ENCODE data around the gene QSOX1.

The QSOX1 gene

DNA sequence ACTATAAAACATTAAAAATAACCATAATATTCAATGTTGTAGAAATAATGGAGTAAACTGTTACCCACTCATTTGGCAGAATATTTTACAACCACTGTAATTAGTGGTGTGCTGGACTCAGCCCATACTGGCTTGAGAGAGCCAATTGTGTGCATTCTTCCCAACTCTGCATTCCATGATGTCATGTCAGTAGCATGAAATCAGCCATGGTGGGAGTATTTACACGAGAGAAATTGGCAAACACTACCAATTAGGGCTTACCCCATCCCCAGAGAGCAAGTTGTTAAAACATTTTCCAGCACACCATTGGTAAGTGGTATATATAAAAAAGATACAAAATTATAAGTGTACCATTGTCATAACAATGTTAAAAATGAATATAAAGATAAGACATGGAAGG is 19.1 kb upstream of the QSOX1 start:
- H3K4me3 ChIP-seq (replicated peaks; ENCODE audit: low read depth, low read length), result no peak overlapping the region
- TF ChIP-seq, protein P1, sequence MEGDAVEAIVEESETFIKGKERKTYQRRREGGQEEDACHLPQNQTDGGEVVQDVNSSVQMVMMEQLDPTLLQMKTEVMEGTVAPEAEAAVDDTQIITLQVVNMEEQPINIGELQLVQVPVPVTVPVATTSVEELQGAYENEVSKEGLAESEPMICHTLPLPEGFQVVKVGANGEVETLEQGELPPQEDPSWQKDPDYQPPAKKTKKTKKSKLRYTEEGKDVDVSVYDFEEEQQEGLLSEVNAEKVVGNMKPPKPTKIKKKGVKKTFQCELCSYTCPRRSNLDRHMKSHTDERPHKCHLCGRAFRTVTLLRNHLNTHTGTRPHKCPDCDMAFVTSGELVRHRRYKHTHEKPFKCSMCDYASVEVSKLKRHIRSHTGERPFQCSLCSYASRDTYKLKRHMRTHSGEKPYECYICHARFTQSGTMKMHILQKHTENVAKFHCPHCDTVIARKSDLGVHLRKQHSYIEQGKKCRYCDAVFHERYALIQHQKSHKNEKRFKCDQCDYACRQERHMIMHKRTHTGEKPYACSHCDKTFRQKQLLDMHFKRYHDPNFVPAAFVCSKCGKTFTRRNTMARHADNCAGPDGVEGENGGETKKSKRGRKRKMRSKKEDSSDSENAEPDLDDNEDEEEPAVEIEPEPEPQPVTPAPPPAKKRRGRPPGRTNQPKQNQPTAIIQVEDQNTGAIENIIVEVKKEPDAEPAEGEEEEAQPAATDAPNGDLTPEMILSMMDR (IDR thresholded peaks at IDR 0.05; ENCODE audit: low read depth, low read length, missing control alignments), result no peak
- no peak for DNase-seq (ENCODE audit: extremely low read depth, low read depth)

DNA sequence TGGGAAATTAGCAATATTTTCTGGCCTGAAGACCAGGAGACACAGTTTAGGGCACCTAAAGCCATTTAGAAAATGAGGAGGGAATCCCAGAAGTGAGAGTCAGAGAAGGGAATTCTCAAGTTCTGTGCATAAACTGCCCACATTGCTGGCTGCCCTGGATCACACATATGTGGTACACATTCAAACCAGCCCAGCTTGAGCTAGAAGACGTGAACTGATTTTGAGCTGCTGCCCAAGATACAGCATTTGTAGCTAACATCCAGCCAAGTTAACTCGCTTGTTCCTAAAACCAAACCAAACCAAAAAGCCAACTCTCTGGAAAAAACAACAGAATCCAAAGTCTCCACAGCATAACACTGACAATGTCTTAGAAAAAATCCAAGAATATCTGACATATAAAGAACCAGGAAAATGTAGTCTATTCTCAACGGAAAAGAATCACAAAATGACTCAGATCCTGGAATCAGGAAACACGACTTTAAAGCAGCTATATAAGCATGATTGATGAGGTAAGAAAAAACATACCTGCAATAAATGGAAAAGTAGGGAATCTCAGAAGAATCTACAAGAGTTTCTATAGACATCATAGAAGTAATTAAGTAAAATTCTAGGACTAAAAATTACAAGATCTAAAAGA is 18.2 kb upstream of the QSOX1 start:
- no peak overlapping the region for H3K4me3 ChIP-seq (replicated peaks; ENCODE audit: low read depth, low read length)
- TF ChIP-seq, protein P1 (IDR thresholded peaks at IDR 0.05; ENCODE audit: low read depth, low read length, missing control alignments), result no peak
- no peak for DNase-seq (ENCODE audit: extremely low read depth, low read depth)

DNA sequence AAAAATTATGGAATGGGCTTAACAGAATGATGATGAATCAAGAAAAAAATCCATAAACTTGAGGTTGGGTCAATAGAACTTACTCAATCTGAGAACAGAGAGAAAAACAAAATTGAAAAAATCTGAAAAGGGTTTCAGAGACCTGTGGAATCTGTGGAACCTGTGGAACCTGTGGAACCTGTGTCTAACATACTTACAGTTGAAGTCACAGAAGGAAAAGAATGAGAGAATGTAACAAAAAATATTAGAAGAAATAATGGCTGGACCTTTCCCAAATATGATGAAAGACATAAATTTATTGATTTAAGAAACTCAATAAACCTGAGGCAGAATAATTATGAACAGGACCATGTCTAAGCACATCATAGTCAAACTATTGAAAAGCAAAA is 17.7 kb upstream of the QSOX1 start:
- no peak for DNase-seq (ENCODE audit: extremely low read depth, low read depth)
- TF ChIP-seq, protein P1 (IDR thresholded peaks at IDR 0.05; ENCODE audit: low read depth, low read length, missing control alignments), result no peak

DNA sequence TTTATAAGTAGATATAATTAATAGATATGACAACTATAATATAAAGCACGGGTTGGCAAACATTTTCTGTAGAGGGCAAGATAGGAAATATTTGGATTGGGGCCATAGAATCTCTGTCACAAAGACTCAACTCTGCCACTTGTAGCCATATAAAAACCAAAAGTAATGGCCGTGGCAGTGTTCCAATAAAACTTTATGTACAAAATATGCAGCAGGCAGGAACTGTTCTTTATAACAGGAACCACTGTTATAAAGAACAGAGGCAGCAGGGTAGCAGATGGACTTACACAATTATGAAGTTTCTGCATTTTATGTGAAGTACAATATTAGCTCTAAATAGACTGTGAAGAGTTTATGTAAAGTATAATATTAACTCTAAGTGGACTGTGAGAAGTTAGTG is 16.9 kb upstream of the QSOX1 start:
- no peak for DNase-seq (ENCODE audit: extremely low read depth, low read depth)

More for the DNA sequence above, 17.7 kb upstream of the QSOX1 start:
- H3K4me3 ChIP-seq (replicated peaks; ENCODE audit: low read depth, low read length), result no peak overlapping the region

DNA sequence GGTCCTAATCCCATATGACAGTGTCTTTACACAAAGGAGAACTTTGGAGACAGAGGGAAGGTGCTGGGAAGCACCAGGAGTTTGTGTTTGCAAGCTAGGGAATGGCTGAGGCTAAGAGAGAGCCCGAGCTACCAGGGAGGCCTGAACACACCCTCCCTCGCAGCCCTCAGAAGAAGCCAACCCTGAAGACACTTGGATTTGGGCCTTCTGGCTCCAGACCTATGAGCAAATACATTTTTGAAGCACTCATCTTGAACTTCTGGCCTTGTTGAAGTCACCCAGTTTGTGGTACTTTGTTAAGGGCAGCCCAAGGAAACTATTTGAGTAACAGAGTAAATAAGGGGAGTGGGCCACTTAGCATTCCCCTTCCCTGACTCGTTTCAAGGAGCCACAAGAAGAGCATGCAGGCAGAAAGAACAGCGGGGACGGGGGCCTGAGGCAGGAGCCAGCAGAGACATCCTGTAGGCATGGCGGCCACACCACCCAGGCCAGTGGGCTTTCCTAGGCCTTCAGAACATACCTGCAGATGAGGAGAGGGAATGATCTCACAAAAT is 13.2 kb upstream of the QSOX1 start:
- H3K4me3 ChIP-seq (replicated peaks; ENCODE audit: low read depth, low read length), result no peak overlapping the region
- TF ChIP-seq, protein P1 (IDR thresholded peaks at IDR 0.05; ENCODE audit: low read depth, low read length, missing control alignments), result no peak
- DNase-seq (ENCODE audit: extremely low read depth, low read depth), result no peak

More for the DNA sequence above, 16.9 kb upstream of the QSOX1 start:
- TF ChIP-seq, protein P1 (IDR thresholded peaks at IDR 0.05; ENCODE audit: low read depth, low read length, missing control alignments), result no peak
- no peak overlapping the region for H3K4me3 ChIP-seq (replicated peaks; ENCODE audit: low read depth, low read length)

DNA sequence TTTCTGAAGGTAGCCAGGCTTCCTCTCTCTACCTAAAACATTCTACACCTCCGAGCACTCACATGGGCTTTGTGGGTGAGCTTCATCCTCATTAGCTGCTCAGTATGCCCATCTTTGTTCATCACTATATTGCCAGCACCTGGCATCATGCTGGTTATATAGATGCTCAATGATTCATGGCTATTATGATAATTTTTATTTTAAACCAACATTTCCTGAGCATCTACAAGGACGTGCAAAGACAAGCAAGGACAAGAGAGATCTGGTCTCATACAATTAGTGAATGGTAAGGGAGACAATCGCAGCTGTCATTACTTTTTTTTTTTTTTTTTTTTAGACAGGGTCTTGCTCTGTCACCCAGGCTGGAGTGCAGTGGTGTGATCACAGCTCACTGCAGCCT is 11.3 kb upstream of the QSOX1 start:
- H3K4me3 ChIP-seq (replicated peaks; ENCODE audit: low read depth, low read length), result no peak overlapping the region
- TF ChIP-seq, protein P1 (IDR thresholded peaks at IDR 0.05; ENCODE audit: low read depth, low read length, missing control alignments), result no peak
- DNase-seq (ENCODE audit: extremely low read depth, low read depth), result no peak

All from HFF-Myc (cell line).